Subcutaneous preadipocyte (primary cell): ENCODE measurements around the gene GSAP. TPM values are rescaled to one million over a fixed set of nuclear protein-coding genes. Genes with fewer than 3 reads are reported as not detected.

Experiments used
- total RNA-seq: library from RNA; depleted of rRNA; stranded (reverse); fragments of >200 nt; gene quantifications from 2 replicates; pipeline ENCODE4 v1.2.3, GENCODE V29; 2012

GSAP gene, protein sequence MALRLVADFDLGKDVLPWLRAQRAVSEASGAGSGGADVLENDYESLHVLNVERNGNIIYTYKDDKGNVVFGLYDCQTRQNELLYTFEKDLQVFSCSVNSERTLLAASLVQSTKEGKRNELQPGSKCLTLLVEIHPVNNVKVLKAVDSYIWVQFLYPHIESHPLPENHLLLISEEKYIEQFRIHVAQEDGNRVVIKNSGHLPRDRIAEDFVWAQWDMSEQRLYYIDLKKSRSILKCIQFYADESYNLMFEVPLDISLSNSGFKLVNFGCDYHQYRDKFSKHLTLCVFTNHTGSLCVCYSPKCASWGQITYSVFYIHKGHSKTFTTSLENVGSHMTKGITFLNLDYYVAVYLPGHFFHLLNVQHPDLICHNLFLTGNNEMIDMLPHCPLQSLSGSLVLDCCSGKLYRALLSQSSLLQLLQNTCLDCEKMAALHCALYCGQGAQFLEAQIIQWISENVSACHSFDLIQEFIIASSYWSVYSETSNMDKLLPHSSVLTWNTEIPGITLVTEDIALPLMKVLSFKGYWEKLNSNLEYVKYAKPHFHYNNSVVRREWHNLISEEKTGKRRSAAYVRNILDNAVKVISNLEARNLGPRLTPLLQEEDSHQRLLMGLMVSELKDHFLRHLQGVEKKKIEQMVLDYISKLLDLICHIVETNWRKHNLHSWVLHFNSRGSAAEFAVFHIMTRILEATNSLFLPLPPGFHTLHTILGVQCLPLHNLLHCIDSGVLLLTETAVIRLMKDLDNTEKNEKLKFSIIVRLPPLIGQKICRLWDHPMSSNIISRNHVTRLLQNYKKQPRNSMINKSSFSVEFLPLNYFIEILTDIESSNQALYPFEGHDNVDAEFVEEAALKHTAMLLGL
- total RNA-seq, result 2.3 and 5.1 TPM in 2 replicates

DNA sequence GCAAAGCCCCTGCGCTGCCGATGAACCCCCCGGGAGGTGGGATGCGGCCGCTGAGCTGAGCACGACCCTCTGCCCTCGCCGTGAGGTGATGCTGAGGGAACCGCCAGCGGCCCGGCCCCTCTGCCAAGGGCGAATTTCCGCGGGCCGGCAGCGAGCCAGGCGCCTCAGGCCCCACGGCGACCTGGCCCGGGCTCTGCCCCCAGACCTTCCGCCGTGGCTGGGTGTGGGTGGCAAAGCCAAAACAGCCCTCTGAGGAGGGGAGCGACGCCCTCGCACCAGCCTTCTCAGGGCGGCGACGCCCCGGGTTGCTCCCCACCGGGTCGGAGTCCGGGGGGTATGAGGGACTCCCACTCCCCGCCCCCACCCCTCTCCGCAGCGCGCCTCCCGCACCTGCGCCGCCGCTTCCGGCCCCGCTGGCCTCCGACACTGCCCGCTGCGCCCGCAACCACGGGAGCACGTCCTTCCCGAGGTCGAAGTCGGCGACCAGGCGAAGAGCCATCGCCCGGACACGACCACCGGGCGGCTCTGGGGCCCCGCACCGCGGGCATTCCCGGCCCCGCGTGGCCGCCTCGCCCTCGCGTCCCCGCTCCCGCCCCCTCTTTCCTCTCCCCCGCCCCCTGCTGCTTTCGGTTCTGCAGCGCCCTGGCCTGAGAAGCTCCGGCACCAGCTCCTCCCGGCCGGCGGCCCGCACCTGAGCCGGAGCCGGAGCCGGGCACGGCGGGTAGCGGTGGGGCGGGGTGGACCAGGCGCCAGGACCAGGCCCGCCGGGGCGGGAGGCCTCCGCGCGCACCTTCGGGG, at the start of gene GSAP:
Gene GSAP (minus strand): TSS at position 527 of the 798 bp plus-strand sequence. CDS start 28 bp downstream, at position 499.

Other genes with a start within 250 kb of the GSAP start
- under 0.01 and 0.20 TPM in 2 replicates for gene FGL2, start 216.5 kb downstream of the GSAP start, total RNA-seq
- gene PTPN12, start 120.9 kb upstream of the GSAP start, total RNA-seq, result 40.1 and 51.6 TPM in 2 replicates